NCI-H146 treated with DMSO at 0.1 percent for 48 hours (cell line): ENCODE results near the gene IDH3G.
"Not testable (repeated sequence)": the region's sequence is repeated elsewhere in the genome, so short reads cannot be mapped to it uniquely, and the experiment has no call there.

Experiments used
- DNase-seq: peaks from one replicate; lab custom pipeline; 2025; ENCODE audit not compliant: unreplicated experiment; lab: John Stamatoyannopoulos, UW

IDH3G gene

DNA sequence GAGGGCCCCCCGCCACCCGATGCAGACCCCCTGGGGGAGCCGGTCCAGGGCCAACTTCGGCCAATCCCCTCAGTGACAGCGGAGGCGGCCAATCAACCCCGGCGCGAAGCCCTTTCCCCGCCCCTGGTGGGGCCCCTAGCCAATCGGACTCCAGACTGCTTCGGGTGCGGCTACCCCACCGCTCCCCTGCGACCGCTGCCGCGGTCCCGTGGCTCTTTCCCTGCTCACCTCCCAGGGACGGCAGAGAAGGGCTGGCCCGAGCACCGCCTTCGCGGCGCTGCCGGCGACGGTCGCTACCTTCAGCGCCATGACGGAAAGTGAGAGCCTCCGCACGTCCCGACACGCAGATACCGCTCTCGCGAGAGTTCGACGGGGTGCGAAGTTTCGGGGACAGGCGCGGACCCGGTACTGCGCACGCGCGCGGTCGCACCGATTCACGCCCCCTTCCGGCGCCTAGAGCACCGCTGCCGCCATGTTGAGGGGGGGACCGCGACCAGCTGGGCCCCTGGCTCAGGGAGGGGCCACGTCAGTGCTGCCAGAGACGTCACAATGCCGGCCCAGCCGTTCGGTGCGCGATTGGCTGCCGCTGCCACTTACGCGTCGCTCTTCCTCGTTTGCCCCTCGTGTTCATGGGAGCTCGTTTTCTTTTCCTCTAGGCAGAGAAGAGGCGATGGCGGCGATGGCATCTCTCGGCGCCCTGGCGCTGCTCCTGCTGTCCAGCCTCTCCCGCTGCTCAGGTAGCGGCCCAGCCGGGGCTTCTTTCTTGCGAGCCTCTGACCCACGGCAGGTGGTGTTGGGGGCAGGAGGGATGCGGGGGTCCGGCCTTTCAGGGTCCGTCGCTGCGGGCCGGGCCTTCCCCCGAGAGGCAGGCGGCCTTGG lies at the start of gene IDH3G, which contains the start of gene SSR4:
Gene IDH3G (minus strand): TSS at position 358 of the 879 bp plus-strand sequence. CDS start 49 bp downstream, at position 309.
Gene SSR4 (plus strand): TSS at position 651 of the 879 bp plus-strand sequence. CDS start 20 bp downstream, at position 671.
- peak; percentile 84 for DNase-seq

DNA sequence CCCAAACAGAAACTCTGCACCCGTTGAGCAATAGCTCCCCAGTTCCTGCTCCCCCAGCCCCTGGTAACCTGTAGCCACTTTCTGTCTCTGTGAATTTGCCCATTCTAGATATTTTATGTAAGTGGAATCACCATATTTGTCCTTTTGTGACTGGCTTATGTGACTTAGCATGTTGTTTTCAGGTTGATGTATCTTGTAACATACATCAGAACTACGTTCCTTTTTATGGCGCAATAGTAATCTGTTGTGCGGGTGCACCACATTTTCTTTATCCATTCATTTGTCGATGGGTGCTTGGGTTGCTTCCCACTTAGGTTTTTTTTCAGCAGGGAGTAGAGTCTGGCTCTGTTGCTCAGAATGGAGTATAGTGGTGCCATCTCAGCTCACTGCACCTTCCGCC lies 42.7 kb upstream of the IDH3G start:
- no peak for DNase-seq

DNA sequence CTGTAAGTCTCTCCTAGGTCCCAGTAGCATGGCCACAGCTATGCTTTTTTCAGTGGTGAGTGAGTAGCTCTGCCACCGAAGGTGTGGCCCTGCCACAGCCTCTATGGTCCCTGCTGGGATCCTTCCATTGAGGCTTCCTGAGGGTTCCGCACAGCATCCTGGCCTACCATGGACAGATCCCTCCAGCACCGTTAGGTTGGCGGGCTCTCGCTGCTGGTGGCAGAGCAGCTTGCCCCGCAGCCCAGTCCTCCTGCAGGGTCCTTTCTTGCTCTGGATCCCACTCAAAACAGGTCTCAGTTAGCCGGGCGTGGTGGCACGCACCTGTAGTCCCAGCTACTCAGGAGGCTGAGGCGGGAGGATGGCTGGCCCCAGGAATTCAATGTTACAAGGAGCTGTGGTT lies 38.6 kb upstream of the IDH3G start:
- DNase-seq = no peak

DNA sequence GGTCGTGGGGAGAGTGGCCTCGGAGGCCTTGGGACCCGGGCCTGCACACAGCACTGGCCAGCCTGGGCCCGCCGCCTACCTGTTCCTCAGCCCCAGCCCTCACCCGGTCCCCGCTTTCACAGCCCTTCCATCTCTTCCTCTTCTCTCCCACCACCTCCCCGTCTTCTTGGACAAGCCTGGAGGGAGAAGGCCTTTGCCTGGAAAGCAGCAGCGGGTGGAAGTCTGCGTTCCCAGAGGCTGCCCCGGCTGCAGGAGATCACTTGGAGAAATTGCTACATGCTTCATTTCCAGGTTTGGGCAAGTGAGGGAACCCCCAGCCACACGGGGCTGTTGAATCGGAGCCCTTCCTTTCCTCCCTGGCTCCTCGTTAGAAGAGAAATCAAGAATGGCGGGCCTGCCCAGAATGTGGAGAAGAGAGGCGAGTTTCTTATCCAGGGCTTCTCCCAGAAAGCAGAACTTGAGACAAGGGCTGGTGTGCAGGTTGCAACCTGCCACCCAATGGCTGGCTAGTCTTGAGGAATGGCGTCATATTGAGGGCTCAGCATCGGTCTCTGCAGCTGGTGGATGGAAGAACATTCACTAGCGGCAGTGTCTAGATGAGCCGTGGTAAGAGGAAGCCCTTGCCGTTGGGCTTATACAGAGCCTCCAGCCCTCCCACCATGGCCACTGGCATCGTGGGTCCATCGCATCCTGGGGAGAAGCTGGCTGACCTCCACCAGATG lies 37.4 kb upstream of the IDH3G start:
- no peak for DNase-seq

DNA sequence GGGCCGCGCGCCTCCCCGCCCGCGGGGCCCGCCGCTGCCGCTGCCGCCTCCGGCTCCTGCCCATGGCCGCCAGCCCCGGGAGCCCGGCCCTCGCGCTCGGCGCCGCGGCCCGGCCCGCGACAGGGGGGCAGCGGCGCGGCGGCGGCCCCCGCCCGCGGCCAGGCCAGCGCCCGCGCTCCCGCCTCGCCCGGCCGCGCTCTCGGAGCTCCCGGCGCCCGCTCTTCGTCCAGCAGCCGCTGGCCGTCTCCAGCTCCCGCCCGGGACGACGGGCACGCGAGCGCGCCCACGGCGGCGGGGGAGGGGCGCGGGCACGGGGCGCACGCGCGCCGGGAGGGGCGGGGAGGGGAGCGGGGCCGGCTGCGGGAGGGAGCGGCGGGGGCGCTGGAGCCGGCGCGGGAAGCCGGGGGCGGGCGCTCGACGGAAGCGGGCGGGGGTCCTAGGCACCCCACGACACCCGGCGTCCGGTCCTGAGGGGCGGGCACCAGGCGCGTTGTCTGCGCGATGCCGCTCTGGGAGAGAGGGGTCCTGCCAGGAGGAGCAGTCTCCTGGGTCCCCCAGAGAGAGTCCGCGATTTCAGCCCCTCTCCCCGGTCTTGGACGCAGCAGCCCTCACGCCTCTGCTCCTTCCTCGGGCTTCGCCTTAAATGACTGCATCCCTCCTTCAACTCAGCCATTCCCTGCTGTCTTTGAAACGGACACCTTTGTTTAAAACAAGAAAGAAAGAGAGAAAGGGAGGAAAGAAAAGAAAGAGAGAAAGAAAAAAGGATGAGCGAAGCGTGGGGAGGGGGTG lies 36.7 kb upstream of the IDH3G start:
- no peak for DNase-seq

GRCh38 chrX:153829799-153830639 lies 35.8 kb upstream of the IDH3G start, which contains the start of gene PDZD4:
Gene PDZD4, minus strand, starts transcription at chrX:153830544. Its CDS starts 246 bp downstream, at chrX:153830298.
- no peak for DNase-seq

DNA sequence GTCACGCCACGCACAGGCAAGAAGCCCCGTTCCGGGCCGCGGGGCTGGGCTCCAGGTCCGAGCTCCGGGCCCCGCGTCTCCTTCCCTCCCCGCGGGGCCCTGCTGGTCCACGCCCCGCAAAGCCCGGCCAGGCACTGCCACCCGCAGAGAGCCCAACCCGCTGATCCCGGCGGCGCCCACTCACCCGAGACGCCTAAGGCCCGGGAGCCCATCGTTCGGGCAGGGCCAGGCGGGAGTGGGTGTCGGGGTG lies 35.3 kb upstream of the IDH3G start:
- DNase-seq = no peak

- DNase-seq = no peak
Observed at GRCh38 chrX:153828723-153829548, 34.8 kb upstream of the IDH3G start.

DNA sequence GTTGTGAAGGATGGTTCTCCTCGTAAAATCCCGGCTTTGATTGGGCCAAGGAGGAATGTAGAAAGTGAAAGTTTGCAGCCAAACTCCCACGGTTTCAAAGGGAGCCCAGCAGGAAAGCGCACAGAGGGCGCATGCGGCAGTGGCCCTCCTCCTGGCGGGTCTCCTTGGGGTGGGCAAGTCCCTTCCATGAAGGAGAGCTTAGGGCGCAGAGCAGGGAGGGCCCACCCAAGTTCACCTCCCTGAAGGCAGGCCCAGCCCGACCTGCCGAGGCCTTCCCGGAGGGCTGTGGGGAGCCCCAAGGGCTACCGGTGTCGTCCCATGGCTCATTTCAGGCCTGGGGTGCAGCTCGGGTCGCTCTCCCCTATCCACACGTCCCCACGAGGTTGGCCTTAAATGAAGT lies 34.1 kb upstream of the IDH3G start:
- no peak for DNase-seq

- no peak for DNase-seq
Observed at GRCh38 chrX:153827903-153828302, 33.7 kb upstream of the IDH3G start.

GRCh38 chrX:153827016-153827415 lies 32.8 kb upstream of the IDH3G start:
- no peak for DNase-seq

- no peak for DNase-seq
Observed at GRCh38 chrX:153825042-153825441, 30.9 kb upstream of the IDH3G start.

DNA sequence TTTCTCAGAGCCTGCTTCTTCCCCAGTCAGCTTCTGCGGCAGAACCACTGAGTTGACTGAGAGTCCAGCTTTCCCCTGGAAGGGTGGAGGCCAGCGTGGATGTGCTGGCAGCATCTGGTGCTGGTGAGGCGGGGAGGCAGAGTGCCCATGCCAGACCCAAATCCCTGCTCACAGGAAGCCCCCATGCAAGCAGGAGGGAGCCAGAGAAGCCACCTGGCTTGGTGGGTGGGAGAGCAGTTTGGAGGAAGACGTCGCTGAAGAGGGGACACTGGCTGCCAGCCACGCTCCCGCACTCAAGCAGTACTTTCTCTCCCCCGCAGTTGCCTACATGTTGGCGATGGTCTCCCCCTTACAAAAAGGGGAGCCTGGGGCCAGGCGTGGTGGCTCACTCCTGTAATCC lies 30.2 kb upstream of the IDH3G start:
- no peak for DNase-seq

DNA sequence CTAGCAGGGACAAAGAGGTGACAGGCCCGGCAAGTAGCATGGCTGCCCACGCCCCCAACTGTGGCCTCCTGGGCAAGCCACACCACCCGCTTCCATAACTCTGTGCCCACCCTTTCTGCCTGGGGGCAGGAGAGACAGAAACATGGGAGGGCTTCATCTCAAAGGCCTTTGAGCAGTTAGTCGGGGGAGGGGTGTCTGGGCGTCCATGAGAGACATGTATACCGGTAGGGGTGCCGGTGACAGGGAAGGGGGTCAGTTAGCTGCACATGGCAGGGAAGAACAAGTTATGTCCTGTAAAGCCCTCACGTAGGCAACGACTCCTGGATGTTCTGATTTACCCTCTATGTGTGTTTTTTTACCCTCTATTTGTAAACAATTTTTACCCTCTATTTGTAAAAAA lies 26.9 kb upstream of the IDH3G start:
- DNase-seq = no peak

DNA sequence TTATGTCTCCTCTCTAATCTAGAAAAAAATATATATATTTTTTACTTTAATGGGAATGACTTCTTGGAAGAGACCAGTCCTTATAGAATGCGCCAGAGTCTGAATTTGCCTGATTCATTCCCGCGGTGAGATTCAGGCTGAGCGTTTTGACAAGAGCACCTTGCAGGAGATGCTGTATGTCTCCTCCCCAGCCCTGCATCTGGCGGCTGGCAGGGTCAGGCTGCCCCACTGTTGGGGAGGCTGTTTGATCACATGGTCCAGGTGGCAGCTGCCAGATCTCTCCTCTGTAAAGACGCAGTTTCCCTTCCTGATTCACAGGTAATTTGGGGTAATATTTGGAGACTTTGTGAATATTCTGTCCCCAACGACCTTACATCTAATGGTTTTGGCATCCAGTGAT lies 26.4 kb upstream of the IDH3G start:
- no peak for DNase-seq

- DNase-seq = no peak
Observed at GRCh38 chrX:153819384-153820040, 25.3 kb upstream of the IDH3G start.

DNA sequence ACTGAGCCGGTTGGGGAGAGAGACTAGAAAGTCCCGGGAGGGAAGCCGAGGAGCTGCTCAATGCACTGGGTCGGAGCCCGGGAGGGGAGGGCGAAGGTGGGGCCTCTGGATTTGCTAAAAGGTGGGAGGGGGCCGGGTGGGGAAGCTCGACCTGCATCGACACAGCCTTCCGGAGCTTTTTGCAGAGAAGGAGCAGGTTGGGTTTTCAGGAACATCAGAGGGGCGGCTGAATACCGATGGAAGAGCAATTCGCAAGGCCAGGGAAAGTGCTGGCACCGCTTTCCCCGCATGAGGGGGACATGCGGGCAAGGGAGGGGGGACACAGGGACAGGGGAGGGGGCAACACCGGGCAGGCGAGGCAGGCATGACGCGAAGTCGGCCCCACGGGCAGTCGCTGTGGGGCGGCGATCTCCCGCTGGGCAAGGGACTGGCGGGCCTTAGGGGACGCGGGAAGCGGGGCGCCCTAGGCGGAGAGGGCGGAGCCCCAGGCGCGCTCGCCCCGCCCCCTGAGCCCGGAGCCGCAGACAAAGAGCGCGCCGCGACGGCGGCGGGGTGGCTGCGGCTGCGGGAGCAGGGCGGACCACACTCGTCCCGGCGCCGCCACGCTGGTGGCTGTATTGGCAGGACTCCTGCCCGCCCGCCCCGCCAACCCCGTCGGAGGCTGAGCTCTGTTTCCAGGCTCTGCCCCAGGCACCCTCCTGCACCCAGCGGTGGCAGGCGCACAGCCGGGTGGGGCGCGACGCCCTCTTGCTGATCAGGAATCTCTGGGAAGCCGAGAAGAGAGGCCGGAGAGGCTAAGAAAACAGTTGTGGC lies 24.6 kb upstream of the IDH3G start:
- DNase-seq = no peak

- not testable (repeated sequence) for DNase-seq
Observed at GRCh38 chrX:153818064-153818463, 23.9 kb upstream of the IDH3G start.
